A549 (cell line): ENCODE results near the gene AIG1.

Experiments
- CEBPB ChIP-seq, 2 experiments: fragments of >200 bp in 1 of 2; sonication (Bioruptor Twin) in 1 of 2; formaldehyde crosslinking in 1 of 2; IDR thresholded peaks; 2 replicates each; pipeline ENCODE4 v1.6.1; 2012 to 2016
- CHD2 ChIP-seq: fragments of 150-350 bp; IDR thresholded peaks from 2 replicates; pipeline ENCODE4 v1.6.1; 2014; ENCODE audit warnings: low read length; ENCODE audit not compliant: partially characterized antibody
- EP300 ChIP-seq, 2 experiments: fragments of >200 bp; sonication (Bioruptor Twin); formaldehyde crosslinking; IDR thresholded peaks; 2 replicates in 1 of 2; 3 replicates in 1 of 2; pipeline ENCODE4 v1.6.1; 2016 to 2017
- POLR2A ChIP-seq: IDR thresholded peaks from 2 replicates; pipeline ENCODE4 v1.6.1; 2012; ENCODE audit warnings: mild to moderate bottlenecking, low read length
- RCOR1 ChIP-seq: fragments of 150-350 bp; IDR thresholded peaks from 2 replicates; pipeline ENCODE4 v1.6.1; 2014; ENCODE audit warnings: antibody characterized with exemption, low read length, low read depth
- ZFP36 ChIP-seq: fragments of 450-650 bp; IDR thresholded peaks from 2 replicates; pipeline ENCODE4 v1.6.1; 2014; ENCODE audit warnings: borderline replicate concordance; ENCODE audit not compliant: partially characterized antibody
- TF ChIP-seq, protein P1 (sequence below): fragments of >200 bp; sonication (Bioruptor Twin); formaldehyde crosslinking; IDR thresholded peaks from 3 replicates; pipeline ENCODE4 v1.5.1; 2016
- TF ChIP-seq, protein P2 (sequence below): IDR thresholded peaks from 2 replicates; pipeline ENCODE4 v1.6.1; 2012; ENCODE audit warnings: low read depth, borderline replicate concordance

DNA sequence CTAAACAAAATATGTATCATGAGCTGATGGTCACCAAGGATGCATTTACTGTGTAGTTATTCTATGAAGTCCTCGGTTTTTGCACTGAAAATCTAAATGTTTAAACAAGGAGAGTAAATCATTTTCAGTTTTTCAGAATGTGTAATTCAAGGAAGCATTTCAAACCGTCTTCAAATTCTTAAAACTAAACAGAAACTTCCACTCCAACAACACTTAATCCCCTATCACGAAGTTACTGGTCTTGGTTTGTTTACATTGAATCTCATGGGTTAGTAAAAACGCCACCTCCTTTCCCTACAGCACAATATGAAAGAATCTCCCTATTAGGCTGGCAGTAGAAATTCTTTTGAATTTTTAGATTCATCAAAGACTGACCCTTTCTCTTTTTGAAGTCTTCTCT is 192.9 kb downstream of the AIG1 start:
- TF ChIP-seq, protein P1, sequence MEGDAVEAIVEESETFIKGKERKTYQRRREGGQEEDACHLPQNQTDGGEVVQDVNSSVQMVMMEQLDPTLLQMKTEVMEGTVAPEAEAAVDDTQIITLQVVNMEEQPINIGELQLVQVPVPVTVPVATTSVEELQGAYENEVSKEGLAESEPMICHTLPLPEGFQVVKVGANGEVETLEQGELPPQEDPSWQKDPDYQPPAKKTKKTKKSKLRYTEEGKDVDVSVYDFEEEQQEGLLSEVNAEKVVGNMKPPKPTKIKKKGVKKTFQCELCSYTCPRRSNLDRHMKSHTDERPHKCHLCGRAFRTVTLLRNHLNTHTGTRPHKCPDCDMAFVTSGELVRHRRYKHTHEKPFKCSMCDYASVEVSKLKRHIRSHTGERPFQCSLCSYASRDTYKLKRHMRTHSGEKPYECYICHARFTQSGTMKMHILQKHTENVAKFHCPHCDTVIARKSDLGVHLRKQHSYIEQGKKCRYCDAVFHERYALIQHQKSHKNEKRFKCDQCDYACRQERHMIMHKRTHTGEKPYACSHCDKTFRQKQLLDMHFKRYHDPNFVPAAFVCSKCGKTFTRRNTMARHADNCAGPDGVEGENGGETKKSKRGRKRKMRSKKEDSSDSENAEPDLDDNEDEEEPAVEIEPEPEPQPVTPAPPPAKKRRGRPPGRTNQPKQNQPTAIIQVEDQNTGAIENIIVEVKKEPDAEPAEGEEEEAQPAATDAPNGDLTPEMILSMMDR = no peak
- TF ChIP-seq CEBPB (IDR thresholded peaks at IDR 0.05) = no peak
- no peak for TF ChIP-seq RCOR1
- TF ChIP-seq POLR2A = no peak
- TF ChIP-seq EP300 (IDR thresholded peaks at IDR 0.05) = no peak
- TF ChIP-seq, protein P2, sequence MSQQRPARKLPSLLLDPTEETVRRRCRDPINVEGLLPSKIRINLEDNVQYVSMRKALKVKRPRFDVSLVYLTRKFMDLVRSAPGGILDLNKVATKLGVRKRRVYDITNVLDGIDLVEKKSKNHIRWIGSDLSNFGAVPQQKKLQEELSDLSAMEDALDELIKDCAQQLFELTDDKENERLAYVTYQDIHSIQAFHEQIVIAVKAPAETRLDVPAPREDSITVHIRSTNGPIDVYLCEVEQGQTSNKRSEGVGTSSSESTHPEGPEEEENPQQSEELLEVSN = no peak
- TF ChIP-seq ZFP36 = no peak
- no peak for TF ChIP-seq CHD2
